GM19328 (cell line): ENCODE data around the gene PSMD2.
A peak's percentile ranks its signal among the peaks of the same experiment; 100 is the strongest.
"Not testable (repeated sequence)": the region's sequence is repeated elsewhere in the genome, so short reads cannot be mapped to it uniquely, and the experiment has no call there.

Source experiments
- ATAC-seq: cut with Tn5 transposase; IDR thresholded peaks from one replicate; pipeline ENCODE4 v1.9.1; 2021; ENCODE audit warnings: mild to moderate bottlenecking, moderate library complexity; ENCODE audit not compliant: unreplicated experiment

Gene PSMD2

DNA sequence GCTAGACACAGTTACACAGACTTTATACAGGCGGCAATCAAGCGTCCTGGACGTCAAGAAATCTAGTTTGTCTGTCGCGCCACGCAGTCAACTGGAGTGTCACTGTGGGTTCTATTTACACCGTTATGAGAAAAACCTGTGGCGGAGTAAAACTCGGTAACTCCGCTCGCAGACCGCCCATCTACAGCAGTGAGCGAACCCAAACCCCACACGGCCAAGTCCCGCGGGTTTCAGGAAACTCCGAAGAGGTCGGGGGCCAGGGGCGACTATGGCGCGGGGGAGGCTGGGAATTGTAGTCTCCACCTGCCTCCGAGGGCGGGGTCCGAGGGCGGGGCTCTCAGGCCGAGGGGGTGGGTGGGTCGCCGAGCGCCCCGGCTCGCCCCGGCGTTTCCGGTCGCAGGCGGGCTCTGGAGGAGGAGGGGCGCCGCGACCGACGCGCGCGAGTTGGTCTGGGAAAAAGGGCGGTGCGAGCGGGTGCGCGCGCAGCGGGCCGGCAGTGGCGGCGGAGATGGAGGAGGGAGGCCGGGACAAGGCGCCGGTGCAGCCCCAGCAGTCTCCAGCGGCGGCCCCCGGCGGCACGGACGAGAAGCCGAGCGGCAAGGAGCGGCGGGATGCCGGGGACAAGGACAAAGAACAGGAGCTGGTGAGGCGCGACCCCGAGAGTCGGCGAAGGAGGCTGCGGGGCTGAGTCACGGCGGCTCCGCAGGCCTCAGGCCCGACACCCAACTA, at the start of gene PSMD2:
TSS of gene PSMD2 (plus strand) at position 483 of the 729 bp plus-strand sequence. CDS start at position 509, 26 bp downstream.
- peak; percentile 93 for ATAC-seq

DNA sequence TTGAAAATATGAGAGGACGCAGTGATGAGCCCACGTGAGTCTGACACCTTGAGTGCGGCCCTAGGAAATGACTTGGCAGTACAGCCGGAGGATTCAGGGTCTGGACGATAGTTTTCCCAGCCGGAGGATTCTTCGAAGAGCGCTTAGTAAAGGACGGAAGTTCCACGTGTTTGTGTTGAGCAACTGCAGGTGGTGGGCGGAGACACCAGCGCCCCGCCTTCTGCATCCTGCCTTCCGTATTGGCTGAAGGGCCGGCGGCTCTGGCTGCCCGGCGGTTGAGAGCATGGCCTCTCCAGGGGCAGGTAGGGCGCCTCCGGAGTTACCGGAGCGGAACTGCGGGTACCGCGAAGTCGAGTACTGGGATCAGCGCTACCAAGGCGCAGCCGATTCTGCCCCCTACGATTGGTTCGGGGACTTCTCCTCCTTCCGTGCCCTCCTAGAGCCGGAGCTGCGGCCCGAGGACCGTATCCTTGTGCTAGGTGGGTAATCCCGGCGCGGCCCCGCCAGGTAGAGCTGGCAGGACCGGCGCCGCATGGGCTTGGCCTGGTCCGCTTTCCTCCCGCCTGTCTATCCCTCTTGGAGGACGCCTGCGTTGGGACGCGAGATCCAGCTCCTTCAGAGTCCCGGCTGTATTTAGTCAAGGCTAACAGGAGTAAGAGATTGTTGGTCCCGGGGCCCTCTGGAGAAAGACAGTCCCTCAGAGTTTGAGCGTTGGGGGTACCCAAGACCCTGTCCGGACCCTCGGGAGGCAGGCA, 49.5 kb upstream of the PSMD2 start, which contains the start of gene EEF1AKMT4:
TSS of gene EEF1AKMT4 (plus strand) at position 261 of the 755 bp plus-strand sequence. CDS start at position 284, 23 bp downstream.
- ATAC-seq: peak; percentile 77

DNA sequence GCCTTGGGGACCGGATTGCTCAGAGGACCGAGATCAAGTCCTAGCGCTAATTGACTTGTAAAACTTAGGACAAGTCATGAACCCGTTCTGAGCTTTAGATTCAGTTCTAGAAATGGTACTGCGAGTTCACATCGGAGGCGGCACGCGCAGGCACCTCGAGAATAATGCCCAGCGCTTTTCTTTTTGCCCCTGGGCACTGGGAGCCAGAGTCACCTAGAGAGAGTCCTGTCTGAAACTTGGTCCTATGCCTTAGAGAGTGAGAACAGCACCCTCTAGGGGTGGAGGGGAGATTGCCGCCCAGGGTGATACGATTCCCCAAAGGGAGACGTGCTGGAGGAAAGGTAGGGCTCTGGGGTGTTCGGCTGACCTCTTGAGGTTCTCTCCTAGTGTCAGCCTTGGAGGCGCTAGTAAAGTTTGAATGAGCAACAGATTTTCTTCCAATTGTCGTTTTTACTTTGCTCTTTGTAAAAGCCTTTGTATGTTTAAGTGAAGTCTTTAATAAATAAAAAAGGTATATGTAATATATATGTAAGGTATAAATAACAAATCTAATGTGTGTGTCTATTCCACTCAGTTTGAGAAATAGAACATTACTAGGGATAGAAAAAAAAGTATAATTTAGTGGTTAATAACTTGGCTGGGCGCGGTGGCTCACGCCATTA, 48.7 kb upstream of the PSMD2 start:
- peak; percentile 52 for ATAC-seq

DNA sequence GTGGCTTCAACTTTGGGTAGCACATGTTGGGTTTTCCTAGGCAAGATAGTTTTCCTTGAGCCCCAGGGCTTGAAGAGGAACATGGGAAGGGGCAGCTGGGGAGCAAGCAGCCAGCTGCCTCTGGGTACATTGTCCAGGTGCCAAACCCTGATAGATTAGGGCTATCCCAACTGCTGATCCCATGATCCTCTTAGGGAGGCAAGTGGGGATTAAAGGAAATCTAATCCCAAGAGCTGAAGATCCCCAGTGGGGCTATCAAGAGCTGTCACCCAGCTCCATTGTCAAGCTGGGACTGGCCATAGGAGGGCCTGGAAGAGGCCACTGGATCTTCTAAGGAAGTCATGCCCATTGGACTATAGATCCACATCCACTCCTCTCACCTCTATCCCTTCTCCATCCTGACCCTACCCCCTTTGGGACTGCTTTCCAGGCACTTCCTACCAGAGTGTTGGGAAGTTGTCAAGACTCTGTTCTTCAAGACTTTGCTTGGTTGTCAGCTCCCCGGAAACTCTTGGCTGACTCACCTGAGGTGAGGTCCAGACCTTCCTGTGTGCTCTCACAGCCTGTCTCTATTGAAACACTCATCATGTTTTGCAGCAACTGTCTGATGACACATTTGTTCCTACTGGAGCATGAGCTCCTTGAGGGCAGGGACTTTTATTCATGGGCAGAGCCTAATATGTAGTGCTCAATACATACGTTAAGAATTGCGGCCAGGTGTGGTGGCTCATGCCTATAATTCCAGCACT, 43.6 kb upstream of the PSMD2 start:
- ATAC-seq: no peak

DNA sequence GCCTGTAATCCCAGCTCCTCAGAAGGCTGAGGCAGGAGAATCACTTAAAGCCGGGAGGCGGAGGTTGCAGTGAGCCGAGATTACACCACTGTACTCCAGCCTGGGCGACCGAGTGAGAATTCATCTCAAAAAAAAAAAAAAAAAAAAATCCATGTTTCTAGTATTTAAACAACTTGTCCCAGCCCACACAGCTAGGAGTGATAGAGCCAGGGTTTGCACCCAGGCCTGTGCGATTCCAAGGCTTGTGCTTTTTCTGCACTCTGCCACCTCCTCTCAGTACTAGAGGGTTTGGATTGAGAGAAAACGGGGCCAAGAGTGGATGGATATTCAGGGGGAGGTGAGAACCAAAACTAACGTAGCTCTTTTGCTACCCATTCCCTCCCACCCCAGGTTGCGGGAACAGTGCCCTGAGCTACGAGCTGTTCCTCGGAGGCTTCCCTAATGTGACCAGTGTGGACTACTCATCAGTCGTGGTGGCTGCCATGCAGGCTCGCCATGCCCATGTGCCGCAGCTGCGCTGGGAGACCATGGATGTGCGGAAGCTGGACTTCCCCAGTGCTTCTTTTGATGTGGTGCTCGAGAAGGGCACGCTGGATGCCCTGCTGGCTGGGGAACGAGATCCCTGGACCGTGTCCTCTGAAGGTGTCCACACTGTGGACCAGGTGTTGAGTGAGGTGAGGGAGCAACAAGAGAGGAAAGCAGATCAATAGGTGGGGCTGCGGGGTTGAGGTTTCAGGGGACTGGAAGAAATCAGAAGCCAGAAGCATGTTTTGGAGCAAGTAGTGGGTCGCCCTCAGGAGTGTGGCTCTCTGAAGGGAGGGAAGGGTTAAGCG, 41.7 kb upstream of the PSMD2 start:
- no peak for ATAC-seq

DNA sequence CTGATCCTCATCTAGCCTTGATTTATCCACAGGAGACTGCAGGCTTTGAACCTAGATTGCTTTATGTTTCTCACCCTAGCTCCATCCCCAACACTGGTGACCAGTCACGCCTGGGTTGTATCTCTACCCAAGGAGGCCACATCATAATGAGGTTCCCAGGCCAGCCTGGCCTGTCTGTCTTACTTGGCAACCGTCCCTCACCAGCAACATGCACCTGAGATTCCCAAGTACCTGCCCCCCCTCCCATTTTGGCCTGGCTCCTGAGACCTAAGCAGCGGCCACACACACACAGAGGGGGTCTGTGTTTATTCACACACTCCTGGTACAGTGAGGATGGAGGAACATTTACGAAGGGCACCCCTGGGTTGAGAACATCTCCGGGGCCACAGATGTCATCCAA, 40.1 kb upstream of the PSMD2 start:
- no peak for ATAC-seq

DNA sequence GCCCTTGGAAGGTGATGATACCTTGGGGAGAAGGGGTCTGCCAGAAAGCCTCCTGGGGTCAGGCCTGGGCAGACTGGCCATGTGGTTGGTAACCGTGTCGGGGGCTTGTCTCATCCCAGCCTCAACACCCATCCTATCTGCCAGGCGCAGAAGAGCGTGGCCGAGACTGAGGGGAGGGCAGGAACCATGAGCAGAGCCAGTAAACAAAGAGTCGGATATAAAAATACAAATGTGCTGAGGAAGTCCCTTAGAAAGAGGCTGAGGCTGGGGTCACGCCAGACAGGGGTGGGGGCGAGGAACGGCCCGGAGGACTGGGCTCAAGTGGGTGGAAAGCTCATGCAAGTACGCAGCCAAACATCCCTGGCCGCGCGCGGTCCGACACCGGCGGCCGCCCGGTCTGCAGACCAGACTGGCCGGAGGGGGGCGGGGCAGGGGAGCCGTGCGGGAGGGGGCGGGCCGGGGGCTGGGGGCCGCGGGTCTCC, 39.6 kb upstream of the PSMD2 start:
- ATAC-seq: no peak

DNA sequence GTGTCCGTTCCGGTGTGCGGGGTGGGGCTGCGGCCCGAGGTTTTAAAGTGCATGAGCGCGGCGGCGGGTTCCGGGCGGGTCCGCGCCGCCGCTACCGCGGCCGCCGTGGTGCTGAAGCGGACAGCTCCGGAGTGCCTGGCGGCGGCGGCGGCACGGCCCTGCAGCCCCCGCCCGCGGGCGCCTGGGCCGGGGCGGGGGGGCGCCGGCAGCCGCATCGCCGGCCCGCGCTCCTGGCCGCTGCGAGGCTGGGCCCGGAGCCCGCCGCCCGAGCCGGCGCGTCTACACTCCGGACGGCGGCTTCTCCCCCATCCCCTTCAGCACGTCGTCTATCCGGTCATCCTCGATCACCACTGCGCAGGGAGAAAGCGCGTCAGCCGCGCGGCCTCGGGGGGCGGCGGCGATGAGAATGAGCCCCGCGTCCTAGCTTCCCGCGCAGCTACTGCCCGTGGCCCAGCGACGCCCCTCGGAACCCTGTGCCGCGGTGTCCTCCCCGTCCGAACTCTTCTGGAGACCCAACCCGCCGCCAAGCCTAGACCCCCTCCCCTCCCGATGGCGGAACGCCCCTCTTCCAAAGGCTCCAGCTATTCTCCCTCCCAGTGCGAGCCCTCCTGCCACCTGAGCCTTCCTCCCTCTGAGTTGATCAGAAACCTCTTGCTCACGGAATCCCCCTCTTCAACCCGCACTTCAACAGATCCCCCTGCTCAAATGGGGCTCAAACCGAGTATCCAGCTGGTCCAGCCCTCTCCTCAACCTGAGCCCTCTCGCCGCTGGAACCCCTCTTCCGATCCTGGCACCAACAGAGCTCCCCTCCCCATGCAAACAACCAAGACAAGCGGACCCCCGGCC, 38.9 kb upstream of the PSMD2 start:
- no peak for ATAC-seq

DNA sequence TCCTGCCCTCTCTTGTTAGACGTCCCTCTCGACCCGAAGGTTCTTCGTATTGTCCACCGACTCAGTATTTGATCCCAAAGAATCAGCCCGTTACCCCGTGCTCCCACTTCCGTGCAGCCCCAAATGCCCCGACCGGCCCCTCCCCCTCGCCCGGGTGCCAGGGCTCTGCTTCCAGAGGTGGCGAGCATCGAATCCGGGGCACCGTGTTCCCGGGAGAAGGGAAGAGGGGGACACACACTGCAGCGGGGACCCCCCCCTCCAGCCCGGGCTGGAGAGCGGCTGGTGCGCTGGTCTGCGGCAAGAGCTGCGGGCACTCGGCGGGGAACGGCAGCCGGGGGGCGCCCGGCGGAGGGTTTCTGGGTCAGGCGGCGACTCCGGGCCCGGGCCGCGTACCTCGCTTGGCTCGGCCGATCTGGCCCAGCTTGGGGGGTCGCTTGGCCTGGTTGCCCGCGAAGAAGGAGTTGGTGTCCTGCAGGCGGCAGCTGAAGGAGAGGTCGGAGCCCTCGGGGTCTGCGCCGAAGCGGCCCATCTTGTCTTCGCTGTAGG, 38.2 kb upstream of the PSMD2 start:
- ATAC-seq: no peak

DNA sequence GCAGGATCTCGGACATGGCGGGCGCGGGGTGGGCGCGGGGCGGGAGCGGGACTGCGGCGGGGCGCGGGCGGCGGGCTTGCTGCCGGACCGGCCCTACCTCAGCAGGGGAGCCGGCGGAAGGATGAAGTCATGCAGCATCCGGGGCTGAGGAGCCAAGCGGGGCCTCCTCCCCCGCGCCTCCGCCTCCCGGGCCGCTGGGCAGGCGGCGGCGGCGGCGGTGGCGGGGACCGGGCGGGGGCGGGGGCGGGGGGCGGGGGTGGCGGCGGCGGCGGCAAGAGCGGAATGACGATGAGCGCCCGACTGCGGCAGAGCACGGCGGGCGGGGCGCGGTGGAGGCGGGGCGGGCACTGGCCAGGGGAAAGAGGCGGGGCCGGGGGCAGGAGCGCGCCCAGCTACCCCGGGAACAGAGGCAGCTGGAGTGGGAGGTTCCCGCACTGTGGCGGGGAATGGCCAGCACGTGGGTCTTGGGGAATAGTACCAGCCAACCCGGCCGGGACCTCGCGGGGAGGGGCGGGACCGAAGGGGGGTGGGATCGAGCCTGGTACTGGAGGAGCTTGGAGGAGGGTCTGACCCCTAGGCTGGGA, 37.7 kb upstream of the PSMD2 start, which contains the start of gene CAMK2N2:
TSS of gene CAMK2N2 (minus strand) at position 284 of the 584 bp plus-strand sequence. CDS start at position 16, 268 bp downstream.
- no peak for ATAC-seq

DNA sequence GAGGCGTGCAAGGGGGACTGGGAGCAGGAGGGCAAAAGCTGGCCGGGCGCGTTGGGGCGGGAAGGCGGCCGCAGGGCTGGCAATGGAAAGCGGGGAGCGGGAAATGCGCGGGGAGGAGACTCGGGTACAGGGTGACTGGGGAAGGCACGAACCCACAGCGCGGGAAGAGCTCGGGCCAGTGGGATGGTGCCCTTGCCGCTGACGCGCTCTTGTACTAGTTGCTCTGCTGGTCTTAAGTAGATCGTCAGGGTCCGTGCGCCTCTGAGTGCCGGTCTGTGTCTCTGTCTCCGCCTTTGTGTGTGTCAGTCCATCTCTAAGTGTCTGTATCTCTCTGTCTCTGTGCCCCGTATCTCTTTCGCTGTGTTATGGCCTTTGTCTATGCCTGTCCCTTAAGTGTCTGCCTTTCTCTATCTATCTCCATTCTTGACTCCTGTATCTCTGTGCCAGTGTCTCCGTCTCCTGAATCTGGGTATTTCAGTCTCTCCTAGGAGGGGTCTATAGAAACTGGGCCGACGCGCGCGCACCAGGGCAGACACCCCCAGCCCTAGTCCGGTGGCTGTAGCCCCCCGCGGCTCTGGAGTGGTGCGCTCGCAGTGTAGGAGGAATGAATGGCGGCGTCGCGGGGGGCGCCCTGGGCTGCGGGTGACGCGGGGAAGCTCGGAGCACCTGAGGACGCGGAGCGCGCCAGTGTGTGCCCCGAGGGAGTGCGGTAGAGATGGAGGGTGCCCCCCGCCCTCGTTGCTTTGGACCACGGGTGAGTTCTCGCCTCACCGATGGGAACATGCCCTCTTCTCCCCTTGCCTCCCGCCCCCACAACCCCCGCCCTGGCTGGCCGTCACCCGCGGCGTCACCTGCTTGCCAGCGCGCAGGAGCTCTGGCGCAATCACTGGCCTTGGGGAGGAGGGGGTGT, 36.9 kb upstream of the PSMD2 start:
- ATAC-seq: no peak

DNA sequence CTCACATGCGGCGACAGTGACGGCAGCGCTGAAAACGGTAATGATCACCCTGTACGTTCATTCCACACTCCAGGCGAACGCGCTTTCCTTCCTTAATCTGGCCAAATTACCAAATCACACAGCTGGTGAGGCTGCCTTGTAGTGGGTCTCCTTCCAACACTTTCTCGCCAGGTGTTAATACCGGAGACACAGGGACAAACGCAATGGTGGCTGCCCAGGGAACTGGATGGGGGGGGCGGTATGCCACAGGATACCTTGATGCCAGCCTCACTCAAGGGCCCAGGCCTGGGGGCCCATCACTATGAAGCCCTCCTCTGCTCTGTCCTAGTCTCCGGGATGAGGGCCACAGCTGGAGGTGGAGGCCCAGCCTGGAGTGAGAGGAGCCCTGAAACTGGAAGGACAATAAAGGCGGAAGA, 36.3 kb upstream of the PSMD2 start:
- ATAC-seq: no peak

DNA sequence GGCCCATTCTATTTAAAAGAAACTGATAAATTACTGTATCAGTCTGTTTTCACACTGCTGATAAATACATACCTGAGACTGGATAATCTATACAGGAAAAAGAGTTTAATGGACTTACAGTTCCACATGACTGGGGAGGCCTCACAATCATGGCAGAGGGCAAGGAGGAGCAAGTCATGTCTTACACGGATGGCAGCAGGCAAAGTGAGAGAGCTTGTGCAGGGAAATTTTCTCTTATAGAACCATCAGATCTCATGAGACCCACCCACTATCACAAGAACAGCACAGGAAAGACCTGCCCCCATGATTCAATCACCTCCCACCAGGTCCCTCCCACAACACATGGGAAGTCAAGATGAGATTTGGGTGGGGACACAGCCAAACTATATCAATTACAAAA, 31.8 kb upstream of the PSMD2 start:
- ATAC-seq: not testable (repeated sequence)

DNA sequence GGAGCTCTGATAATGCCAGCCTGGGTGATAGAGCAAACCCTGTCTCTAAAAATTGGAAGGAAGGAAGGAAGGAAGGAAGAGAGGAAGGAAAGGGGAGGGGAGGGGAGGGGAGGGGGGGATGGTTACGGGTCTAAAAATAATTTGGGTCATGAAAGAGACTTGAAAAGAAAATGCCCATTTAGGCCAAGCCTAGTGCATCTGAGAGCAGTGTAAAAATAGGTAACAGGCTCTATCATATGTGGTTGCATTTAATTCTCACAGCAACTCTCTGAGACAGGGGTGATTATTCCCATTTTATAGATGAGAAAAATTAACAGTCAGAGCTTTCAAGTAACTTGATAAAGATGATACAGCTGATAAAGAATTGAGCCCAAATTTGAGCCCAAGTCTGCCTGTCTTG, 26.8 kb upstream of the PSMD2 start:
- ATAC-seq: no peak

DNA sequence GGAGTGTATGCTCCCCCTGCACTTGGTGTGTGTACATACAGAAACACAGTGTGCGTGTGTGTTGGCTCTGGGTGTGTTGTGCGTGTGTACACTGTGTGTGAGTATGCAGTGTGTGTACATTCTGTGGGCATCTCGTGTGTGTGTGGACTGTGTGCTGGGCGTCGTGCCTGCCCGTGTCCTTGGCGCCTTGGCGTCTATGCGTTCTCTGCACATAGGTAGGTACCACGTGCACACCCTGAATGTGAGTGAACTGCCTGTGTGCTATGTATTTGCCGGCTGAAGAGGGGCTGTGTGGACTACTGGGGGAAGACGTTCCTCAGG, 23.7 kb upstream of the PSMD2 start:
- no peak for ATAC-seq

DNA sequence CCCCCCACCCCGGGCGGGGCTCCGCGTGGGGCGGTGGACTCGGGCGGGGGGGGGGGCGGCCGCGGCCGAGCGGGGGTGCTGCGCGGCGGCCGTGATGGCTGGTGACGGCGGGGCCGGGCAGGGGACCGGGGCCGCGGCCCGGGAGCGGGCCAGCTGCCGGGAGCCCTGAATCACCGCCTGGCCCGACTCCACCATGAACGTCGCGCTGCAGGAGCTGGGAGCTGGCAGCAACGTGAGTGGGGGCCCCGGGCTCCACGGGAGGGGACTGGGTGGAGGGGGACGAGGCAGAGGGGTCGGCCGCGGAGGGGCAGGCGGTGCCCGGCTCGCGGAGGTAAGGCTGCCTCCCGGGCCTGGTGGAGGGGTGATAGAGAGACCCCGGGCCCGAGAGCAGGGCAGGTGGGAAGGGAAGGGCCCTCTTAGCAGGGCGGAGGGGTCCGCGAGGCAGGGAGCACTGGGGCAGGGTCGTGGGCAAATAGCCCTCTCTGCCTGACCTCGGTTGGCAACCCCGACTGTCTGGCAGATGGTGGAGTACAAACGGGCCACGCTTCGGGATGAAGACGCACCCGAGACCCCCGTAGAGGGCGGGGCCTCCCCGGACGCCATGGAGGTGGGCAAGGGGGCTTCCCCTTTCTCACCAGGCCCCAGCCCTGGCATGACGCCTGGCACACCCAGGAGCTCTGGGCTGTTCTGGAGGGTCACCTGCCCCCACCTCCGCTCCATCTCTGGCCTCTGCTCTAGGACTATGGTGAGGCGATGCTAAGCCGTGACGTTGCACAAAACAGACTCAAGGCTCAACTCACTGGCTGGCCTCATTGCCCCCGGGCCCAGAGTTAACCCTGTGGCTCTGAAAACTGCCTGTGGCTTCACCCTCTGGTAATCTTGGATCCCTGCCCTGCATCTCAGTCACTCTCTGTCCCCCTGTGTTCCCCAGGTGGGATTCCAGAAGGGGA, 22.8 kb upstream of the PSMD2 start, which contains the start of gene ECE2:
TSS of gene ECE2 (plus strand) at position 62 of the 950 bp plus-strand sequence. CDS start at position 194, 132 bp downstream.
- ATAC-seq: no peak
